ENCODE data around the gene CLECL1. TPM values are rescaled to one million over a fixed set of nuclear protein-coding genes. Genes with fewer than 3 reads are reported as not detected.

The CLECL1 gene
- total and polyA plus RNA-seq, 12 donors: 0.38 to 1.9 (median 1.2) TPM; not detected in 4

- Histone ChIP-seq H3K4me1 (replicated peaks in 1 of 2) (no peaks in the 10 kb centered on the region), H3K27me3 (no peaks in the 10 kb centered on the region), H3K9me3 (replicated peaks in 1 of 3) (no peaks in the 10 kb centered on the region), H3K4me3 (no peak overlapping the region), H3K36me3 (replicated peaks in 1 of 2) (no peaks in the 10 kb centered on the region), H3K27ac (no peak overlapping the region)
- no peak for DNase-seq
- 83 to 88% (median 86%) methylated on average over 1 of the region's 1 CpG for WGBS, 4 donors
- TF ChIP-seq, protein P1, sequence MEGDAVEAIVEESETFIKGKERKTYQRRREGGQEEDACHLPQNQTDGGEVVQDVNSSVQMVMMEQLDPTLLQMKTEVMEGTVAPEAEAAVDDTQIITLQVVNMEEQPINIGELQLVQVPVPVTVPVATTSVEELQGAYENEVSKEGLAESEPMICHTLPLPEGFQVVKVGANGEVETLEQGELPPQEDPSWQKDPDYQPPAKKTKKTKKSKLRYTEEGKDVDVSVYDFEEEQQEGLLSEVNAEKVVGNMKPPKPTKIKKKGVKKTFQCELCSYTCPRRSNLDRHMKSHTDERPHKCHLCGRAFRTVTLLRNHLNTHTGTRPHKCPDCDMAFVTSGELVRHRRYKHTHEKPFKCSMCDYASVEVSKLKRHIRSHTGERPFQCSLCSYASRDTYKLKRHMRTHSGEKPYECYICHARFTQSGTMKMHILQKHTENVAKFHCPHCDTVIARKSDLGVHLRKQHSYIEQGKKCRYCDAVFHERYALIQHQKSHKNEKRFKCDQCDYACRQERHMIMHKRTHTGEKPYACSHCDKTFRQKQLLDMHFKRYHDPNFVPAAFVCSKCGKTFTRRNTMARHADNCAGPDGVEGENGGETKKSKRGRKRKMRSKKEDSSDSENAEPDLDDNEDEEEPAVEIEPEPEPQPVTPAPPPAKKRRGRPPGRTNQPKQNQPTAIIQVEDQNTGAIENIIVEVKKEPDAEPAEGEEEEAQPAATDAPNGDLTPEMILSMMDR (IDR thresholded peaks at IDR 0.05): no peak
- TF ChIP-seq POLR2A (IDR thresholded peaks at IDR 0.05): no peak
- intact Hi-C loops (cut with DNase I): loop anchor here in 1 of 2 donors (5.0 kb wide), 1 partner anchor 74 kb away; no protein-coding TSS in a partner anchor
Observed at GRCh38 chr12:9711664-9712063, 21.2 kb downstream of the CLECL1 start.

- Histone ChIP-seq H3K4me1 (replicated peaks in 1 of 2) (no peaks in the 10 kb centered on the region), H3K27ac (no peak overlapping the region), H3K4me3 (no peak overlapping the region), H3K9me3 (replicated peaks in 1 of 3) (no peaks in the 10 kb centered on the region), H3K36me3 (replicated peaks in 1 of 2) (no peaks in the 10 kb centered on the region), H3K27me3 (no peaks in the 10 kb centered on the region)
- no peak for DNase-seq
- intact Hi-C loops (cut with DNase I): loop anchor here in 1 of 2 donors (5.0 kb wide), 1 partner anchor 73 kb away; no protein-coding TSS in a partner anchor
- TF ChIP-seq, protein P1 (IDR thresholded peaks at IDR 0.05): no peak
- no peak for TF ChIP-seq POLR2A (IDR thresholded peaks at IDR 0.05)
- WGBS, 4 donors: 79 to 97% (median 92%) methylated on average over 2 to 3 of the region's 3 CpGs
Observed at GRCh38 chr12:9710584-9711375, 22.1 kb downstream of the CLECL1 start.

- intact Hi-C loops (cut with DNase I): loop anchor here in 1 of 2 donors (5.0 kb wide), 1 partner anchor 77 kb away; no protein-coding TSS in a partner anchor
- Histone ChIP-seq H3K36me3 (replicated peaks in 1 of 2) (no peaks in the 10 kb centered on the region), H3K4me3 (no peak overlapping the region), H3K9me3 (replicated peaks in 1 of 3) (no peaks in the 10 kb centered on the region), H3K4me1 (replicated peaks in 1 of 2) (no peaks in the 10 kb centered on the region), H3K27me3 (no peaks in the 10 kb centered on the region), H3K27ac (no peak overlapping the region)
- DNase-seq: no peak
- WGBS, 4 donors: 67 to 92% (median 80%) methylated on average over 2 to 3 of the region's 3 CpGs
- TF ChIP-seq POLR2A (IDR thresholded peaks at IDR 0.05): no peak
- TF ChIP-seq, protein P1 (IDR thresholded peaks at IDR 0.05): no peak
Observed at GRCh38 chr12:9708853-9709252, 24.0 kb downstream of the CLECL1 start.

GRCh38 chr12:9707864-9708808 is 24.8 kb downstream of the CLECL1 start:
- Histone ChIP-seq H3K4me3 (no peak overlapping the region), H3K4me1 (replicated peaks in 1 of 2) (no peaks in the 10 kb centered on the region), H3K9me3 (replicated peaks in 1 of 3) (no peaks in the 10 kb centered on the region), H3K36me3 (replicated peaks in 1 of 2) (no peaks in the 10 kb centered on the region), H3K27ac (no peak overlapping the region), H3K27me3 (no peaks in the 10 kb centered on the region)
- TF ChIP-seq POLR2A (IDR thresholded peaks at IDR 0.05): no peak
- TF ChIP-seq, protein P1 (IDR thresholded peaks at IDR 0.05): peak; percentile 58 to 79 (median 73)
- peak; percentile 32 to 81 (median 52) for DNase-seq
- WGBS, 4 donors: 44 to 53% (median 48%) methylated on average over 12 of the region's 12 CpGs
- intact Hi-C loops (cut with DNase I): loop anchor here in 1 of 2 donors (5.0 kb wide), 1 partner anchor 76 kb away; no protein-coding TSS in a partner anchor
